HG02571 (cell line): Measurements from ENCODE around the gene GSDME.
A peak's percentile ranks its signal among the peaks of the same experiment; 100 is the strongest.

Experiments used
- ATAC-seq: cut with Tn5 transposase; IDR thresholded peaks from one replicate; pipeline ENCODE4 v1.9.1; 2021; ENCODE audit warnings: mild to moderate bottlenecking, moderate library complexity; ENCODE audit not compliant: unreplicated experiment

GSDME gene

DNA sequence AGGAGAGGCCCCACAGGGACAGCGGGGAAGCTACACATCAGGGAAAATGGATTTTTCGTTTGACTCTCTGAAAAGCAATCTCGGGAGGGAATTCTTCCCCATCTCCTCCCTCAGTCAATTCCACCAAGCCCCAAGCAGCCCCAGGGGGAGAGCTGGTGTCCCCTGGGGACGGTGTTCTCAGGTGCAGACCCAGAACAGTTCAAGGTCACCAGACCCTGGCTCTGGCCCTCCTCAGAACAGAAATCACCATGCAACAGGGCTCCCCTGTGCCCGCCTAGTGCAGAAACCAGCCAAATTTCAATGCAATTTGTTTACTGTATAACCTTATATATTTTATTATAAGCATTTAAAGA, 34.1 kb downstream of the GSDME start:
- no peak for ATAC-seq

DNA sequence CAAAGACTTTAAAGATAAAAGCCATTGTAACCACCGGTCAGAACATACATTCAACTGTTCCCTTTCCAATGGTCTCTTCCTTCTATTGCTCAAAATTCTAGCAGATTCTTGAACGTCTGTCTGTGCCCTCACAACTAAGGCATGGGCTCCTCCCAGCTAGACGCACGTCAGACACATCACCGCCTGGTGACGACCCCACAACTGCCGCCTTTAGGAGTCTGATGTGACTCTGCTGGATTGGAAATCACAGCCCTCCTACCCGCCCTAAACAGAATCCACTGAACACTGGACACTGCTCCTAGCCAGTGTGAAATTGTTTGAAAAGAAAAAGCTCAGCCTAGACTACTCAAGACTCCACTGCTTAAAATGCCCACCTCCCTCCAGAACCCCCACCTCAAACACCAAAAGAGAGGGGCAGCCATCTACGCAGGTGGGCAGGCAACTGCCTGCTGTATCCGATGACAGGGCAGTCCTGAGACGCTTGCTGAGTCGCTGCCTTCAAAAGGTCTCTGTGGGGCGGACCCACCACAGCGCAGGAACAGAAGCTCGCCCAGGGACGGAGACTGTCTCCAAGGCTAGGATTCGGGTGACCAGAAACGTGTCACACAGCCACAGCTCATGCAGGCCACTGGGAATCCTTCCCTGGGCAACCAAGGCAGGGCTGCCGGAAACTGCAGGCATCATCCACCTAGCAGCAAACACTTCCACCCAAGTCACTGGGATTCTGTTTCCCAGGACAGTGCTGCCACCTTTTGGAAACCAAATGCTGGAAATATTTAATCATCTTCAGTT, 34.7 kb downstream of the GSDME start:
- no peak for ATAC-seq

DNA sequence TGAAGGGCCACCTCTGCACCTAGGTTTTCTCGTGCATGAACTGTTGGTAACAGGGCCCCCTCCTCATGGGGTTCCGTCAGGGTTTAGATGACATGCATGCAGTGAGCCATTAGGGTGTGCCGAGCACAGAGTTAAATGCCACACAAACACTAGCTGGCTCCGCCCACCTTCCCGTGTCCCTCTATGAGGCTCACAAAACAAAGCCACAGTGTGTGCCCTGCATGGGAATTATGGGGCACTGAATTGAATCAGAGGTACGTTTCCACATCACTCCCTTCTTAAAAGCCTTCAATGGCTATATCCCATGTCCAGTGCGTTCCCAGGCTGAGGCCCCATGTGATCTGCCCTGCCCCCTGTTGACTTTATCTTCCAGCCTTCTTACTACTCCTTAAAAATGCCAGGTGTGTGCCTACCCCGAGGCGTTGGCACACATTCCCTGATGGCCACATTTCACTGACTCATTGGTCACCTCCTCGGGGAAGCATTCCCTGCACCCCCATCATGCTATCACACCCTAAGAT, 35.7 kb downstream of the GSDME start:
- no peak for ATAC-seq

DNA sequence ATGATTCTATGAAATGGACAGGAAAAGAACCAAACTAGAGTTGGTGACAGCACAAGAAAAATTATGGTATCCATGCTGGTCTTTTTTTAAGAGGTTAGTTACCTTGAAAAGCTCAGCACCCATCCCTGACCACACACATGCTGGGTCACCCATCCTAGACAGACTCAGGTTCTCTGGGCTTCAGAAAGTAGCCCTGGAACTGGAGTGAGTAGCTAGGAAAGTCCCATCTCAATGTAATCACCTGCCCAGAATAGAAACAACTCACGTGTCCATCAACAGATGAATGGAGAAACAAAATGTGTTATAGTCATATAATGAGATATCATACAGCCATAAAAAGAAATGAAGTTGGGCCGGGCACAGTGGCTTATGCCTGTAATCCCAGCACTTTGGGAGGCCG, 37.0 kb downstream of the GSDME start:
- no peak for ATAC-seq

DNA sequence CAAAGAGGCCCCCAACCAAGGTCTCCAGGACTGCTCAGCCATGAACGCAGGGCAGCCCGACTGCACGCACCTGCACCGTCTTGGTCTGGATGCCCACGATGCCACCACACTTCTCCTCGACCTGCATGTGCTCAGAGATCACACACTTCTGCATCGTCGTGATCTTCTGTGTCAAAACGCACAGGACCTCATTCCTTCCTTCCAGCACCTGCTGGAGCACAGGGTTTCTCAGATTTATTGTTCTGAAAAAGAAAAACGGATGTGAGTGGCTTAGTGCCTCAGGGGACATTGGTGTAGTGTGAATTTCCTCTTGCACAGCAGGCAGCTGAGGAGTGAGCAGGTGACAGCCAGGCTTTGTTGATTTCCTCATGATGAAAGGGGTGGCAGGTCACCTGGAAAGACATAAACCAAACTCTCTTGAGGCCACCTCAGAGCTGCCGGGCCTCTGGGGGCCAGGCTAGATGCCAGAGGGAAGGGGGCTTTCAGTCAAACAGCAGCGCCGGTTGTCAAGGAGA, 38.2 kb downstream of the GSDME start:
- ATAC-seq = peak; percentile 64

DNA sequence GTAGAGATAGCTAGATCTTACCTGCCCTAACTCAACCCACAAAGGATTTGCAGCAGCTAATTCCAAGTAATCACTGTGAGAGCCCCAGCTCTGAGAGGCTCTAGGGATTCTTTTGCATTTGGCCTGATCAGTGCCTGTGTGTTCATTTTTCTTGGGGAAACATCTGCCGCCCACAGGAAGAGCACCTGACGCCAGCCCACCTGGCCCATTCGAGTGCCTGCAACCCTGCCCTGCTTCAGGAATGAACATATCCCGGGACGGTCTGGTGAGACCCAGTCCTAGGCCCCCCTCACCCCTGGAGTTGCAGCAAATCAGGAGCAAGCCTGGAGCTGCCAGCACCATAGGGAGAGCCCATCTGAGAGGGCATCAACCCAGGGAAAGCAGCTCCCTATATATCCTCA, 38.8 kb downstream of the GSDME start:
- no peak for ATAC-seq

DNA sequence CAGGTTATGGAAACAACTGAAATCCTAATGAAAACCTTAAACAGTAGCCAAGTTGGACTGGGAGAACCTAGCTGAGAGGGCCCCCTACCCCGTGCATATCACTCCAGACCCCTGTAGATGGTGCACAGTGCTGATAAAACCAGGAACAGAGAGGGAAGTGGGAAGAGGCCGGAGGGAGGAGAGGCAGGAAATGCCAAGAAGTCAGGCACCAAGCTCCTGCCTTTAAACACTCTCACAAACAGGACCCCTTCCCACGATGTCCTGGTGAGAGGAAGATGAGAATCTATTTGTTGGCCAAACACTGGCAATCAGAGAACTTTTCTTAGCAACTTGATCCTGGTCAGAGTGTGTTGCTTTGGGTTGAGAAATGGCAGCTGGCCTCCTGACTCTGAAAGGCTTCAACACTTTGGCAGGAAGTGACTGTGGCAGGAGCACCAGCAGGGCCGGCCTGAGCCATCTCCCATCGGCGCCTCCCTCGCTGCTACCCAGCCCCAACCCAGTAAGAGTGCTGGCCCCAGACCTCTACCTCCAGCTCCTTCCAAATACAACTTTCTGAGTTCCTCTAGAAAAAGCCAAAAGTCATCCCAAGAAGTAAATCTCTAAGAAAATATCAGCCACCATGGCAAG, 39.5 kb downstream of the GSDME start:
- no peak for ATAC-seq

DNA sequence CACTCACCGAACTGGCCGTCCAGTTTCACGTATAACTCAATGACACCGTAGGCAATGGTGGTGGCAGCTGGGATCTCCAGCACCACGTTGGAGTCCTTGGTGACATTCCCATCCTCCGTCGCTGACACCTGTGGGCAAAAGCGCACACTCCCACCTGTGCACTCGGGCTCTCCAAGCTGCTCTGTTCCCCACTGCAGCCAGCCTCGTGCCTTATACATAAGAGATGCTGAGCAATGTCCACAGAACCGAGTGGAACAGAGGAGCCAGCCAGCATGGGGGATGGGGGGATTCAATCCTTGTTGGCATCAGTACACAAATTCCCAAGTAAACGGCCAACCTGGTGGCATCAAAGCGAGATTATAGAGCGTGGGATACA, 40.0 kb downstream of the GSDME start:
- ATAC-seq = no peak

DNA sequence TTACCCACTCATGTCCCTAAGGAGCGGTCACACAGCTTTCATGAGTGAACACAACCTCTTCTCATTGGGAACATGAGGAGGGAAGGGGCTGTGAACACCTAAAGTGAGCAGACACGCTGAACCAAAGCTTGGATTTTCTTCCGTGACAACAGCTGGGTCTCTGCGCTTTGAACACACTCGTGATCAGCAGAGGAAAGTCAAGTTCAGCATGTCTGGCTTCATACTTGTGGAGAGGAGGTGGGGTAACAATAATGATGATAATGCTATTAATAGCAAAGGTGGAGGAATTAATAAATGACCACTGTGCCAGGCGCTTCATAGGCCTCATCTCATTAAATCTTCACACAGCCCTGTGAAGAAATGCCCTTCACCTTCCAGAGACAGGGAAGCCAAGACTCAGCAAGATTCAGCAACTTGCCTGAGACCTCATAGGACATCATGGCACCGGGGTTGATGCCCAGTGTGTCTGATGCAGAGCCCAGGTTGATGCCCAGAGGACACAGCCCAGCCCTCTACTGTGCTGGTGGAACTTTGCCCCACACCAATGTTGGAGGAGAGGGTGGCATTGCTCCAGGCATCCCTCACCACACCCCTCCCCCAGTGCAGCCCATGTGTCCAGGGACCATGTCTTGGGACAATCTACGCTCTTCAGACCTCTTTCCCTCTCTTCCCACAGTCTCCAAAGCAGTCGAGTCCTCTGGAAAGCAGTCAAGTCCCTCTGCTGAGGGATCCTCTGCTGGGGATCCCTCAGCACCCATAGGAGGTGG, 40.6 kb downstream of the GSDME start:
- ATAC-seq = no peak

DNA sequence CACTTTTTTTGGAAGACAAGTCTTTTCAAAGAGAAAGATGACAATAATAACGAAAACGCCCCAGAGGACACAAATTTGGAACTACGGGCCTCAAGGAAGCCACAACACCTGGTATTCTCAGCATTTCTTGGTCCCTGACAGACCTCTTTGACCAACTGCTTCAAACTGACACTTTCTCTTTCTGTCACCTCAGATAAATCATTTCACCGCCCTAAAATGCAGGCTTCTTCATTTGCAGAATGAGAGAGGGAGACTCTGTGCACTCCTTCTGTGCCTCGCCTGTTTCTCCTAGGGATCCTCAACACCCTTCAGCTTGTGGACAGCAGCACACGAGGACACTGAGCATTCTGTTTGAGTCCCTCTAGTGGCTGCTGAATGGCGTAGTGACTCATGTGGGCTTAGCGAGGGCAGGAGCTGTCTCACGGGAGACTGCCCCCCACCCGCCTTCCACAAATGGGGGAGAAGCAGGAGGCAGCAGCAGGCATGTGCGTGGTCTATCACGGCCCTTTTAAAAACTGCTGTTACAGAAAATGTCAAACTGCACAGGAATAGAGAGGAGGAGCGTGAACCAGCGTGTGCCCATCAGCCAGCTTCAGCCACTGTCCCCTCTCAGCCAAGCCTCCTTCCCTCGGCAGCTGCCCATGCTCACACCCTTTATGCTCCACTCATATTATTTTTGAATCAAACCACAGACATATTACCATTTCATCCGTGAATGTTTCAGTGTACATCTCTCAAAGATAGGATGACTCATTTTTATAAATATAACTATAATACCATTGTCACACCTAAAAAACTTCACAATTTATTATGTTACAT, 41.4 kb downstream of the GSDME start:
- peak; percentile 46 for ATAC-seq

DNA sequence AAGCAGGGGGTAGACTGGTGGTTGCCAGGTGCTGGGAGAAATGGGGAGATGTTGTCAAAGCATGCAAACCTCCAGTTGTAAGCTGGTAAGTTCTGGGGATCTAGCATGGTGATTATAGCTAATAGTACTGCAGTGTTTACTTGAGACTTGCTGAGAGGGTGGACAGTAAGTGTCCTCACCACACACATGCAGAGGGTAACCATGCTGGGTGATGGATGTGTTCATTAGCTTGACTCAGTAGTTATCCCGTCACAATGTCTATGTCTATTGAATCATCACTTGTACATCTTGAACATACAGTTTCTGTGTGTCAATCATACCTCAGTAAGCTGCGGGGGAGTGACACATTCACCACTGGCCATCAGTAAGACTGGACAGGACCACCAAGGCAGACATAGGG, 42.1 kb downstream of the GSDME start:
- ATAC-seq = peak; percentile 6

DNA sequence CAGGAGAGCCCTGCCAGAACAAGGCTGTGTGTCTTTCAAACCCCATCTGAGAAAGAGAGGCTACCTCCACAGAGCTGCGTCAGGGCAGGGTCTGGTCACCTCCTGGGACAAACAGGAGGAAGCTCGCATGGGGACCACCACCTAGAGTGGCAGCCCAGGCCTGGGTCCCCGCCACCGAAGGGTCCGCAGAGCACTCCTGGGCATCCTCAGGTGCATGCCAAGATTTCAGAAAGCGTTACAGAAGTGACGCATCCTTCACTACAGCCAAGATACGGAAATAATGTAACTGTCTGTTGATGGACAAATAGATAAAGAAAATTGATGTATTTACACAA, 42.6 kb downstream of the GSDME start:
- ATAC-seq = no peak

DNA sequence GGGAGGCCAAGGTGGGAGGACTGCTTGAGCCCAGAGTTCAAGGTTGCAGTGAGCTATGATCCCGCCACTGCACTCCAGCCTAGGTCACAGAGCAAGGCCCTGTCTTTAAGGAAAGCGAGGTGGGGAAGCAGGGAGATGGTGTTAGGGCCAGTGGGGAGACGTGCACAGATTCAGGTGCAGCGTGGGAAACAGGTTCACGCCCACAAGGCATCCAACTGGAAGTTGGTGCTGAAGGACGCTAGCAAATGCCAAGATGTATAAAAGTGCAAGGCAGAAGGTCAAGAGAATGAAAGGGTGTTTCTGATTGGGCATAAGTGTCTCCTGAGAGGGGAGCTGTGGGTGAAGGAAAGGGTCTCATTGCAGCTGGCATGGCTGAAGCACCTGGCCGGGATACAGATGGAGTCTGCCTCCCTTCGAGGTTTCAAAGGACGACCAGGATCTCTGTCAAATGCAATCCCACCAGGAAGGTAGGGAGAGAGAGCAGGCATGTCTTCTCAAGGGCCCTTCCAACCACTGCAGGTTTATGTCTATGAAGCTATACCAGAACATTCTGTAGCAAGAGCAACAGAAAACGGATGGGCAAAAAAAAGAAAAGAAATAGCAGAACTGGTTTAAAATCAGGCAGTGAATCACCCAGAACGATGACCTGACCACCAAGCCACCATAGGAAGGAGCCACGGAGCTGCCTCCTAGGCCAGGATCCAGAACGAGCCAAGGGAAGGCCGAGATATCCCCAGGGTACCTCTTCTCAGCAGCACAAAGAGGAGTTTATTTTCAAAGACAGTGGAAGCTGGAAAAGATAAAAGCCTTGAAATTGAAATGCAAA, 43.2 kb downstream of the GSDME start:
- no peak for ATAC-seq

DNA sequence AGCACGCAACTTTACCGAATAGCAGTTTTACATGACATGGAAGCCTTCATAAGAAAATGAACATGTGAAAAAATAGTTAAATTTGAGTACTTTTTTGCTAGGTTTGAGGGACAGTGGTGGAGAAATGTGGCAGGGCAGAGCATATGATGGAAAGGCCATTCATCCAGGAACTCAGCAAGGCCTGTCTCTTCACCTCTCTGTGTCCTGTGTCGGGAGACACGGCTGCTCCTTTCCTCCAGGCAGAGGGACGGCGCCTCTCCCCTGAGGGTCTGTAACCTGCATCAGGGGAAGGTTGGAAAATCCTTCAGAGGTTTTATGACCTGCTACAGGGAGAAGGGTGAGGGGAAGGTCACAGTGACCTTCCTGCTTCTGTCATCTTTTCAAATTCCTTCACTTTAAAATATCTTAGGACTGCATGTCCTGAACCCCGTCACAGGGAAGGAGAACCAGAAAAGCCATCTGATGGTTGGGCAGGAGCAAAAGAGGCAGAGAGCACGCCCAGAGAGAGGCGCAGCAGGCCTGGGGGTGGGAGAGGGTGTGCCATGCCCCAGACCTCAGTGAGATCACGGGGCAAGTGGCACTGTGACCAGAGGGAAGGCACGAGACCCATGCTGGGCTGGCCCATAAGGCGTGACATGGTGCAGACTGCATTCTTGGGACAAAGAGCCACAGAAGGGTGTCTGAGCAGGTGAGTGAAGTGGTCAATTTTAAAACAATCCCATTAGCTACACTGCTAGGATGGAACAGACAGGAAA, 44.0 kb downstream of the GSDME start:
- ATAC-seq = no peak

DNA sequence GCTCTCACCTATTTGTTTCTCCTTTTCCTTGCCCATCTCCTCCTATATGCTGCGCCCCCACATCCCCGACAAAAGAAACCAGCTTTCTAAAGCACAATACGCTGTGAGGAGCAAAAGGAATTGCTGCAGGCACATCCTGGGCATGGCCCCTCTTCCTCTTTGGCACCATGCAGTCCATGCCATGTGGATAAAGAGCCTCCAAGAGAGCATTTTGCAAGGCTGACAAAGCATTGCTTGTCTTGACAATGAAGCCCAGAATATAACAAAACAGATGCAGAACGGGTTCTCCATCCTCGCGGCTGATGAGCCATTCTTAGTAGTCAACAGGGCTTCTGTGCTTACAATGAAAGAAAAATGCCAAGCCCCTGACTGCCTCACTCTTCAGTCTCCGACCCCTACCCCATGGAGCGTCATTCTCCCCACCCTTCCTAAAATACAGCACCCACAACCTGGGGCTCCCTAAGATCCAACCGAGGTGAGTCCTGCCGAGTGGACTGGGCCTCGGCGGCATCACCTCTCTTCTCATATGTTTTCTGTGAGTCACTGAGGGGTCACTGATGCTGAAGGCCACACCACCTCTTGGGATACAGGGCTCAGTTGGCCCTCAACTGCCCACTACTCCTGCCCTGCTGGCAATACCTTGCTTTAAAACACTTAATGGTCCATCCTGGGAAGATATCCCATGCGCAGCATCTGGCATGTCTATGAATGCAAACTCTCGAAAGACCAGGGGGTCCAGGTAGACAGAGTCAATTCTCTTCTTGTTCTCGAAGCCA, 47.5 kb downstream of the GSDME start:
- no peak for ATAC-seq

DNA sequence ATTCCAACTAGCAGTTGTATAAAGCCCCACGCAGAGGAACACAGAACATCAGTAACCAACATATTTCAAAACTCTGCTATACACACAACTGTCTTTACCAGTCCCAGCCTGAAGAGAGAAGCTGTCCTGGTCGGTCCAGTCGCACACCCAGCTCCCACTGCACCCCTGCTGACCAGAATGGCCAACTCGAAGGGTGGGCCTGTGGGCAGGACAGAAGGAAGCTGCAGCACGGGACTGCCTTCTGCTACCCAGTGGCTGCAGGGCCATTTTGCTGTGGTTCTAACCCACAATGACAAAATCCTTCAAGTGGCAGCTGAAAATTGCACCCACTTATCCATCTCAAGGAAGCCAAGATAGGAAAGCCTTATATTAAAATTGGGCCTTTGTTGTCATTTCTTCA, 48.2 kb downstream of the GSDME start:
- no peak for ATAC-seq

DNA sequence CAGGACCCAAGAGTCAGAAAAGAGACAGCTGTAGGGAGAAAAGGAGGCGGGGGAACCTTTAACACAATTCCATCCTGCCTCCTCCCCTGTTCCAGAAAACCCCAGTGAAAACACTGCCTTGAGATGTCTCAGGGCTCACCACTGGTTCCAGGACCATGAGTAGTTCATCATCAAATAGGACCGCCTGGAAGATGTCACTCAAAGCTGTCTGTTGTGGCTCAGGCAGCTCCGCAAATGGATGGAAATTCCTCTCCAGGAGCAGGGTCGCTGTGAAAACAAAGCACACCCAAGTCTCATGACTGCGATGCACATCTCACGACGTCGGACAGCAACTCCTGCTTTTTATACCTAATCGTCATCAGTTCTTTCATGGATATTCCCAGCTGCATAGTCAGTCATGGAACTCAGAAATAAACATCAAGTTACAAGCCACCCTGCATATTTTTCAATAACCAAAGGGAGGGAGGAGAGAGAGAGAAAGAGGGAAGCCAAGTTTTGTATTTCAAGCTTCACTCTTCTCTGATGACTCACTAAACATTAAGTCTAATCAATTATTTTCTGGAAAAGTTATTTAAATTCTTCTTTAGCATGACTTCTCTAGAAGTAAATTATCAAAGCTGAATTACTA, 49.2 kb downstream of the GSDME start:
- no peak for ATAC-seq
